ENCODE data around the gene ADCY9. TPM values are rescaled to one million over a fixed set of nuclear protein-coding genes. Genes with fewer than 3 reads are reported as not detected.

Gene ADCY9
- total and polyA plus RNA-seq, 7 experiments from 2014 or later, result 0.46 to 14.3 (median 4.2) TPM

DNA sequence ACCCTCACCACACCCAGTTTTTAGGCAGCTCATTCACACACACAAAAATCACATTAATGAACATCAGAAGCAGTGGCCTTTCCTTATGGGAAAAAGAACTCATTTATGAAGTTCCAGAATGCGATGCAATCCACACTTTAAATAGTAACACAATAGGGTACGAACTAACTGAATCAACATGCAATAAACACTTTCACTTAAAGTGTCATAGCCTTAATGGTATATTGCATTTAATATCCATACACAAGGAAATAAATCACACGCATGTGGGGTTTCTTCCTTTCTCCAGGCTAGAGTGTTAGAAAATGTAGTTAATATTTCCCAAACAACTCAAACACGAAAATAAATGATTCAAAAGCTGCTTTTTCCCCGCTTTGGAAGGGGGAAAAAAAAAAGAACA lies 19.7 kb downstream of the ADCY9 start:
- Mint-ChIP-seq H3K4me1 (peaks cover 0 to 12% (median 5%) of the 10 kb centered on the region in 7 donors), H3K9me3 (no peaks in the 10 kb centered on the region), H3K4me3 (no peak overlapping the region), H3K36me3 (peaks cover 0 to under 1% (median 0%) of the 10 kb centered on the region in 5 donors), H3K27ac (no peak overlapping the region), H3K27me3 (no peaks in the 10 kb centered on the region)
- Histone ChIP-seq H3K4me1 (ENCODE audit: control insufficient read depth in 2 of 2, insufficient read depth in 2 of 2, low read length in 2 of 2) (no peaks in the 10 kb centered on the region), H3K27ac (ENCODE audit: low read depth, low read length) (no peak overlapping the region), H3K27me3 (ENCODE audit: control insufficient read depth in 2 of 2, insufficient read depth in 2 of 2, low read length in 2 of 2) (no peaks in the 10 kb centered on the region), H3K36me3 (ENCODE audit: control insufficient read depth in 2 of 3, insufficient read depth in 3 of 3, low read length in 3 of 3) (no peaks in the 10 kb centered on the region), H3K9me3 (ENCODE audit: control insufficient read depth in 2 of 3, low read length in 3 of 3) (no peaks in the 10 kb centered on the region), H3K4me3 (ENCODE audit: low read length) (no peak overlapping the region)
- ChIA-PET CTCF (no interaction called here), POLR2A (no interaction called here)
- DNase-seq (no peak), ATAC-seq (no peak)
- intact Hi-C loops (cut with micrococcal nuclease), result no loop called here

DNA sequence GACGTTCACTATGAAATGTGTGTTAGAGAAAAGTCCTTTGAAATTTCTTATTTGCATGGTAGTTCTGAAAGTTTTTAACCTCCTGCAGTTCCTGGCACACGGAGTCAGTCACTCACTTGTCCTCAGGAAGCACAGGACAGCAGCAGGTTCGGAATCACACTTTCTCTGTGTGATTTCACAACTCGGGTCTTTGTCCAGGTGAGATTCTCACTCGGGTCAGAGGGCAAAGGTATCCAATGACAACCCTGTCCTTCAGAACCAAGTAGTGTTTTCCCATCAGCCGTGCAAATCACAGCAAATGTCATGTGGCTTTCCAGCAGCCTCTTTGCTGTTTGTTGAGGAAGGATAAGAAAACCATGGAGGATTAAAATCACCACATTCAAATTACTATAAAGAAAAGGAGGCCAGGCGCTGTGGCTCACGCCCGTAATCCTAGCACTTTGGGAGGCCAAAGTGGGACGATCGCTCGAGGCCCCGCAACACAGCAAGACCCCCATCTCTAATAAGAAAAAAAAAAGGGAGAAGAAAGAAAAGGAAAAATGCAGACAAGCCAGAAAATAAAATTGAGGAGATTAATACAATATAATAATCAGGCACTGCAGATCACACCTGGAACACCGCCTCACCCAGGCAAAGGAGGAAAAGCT lies 22.0 kb downstream of the ADCY9 start:
- no peak overlapping the region for H3K4me3 ChIP-seq (ENCODE audit: low read length)
- no peaks in the 10 kb centered on the region for H3K36me3 ChIP-seq (ENCODE audit: control insufficient read depth in 2 of 3, insufficient read depth in 3 of 3, low read length in 3 of 3)
- Mint-ChIP-seq H3K36me3 (no peaks in the 10 kb centered on the region), H3K27ac (no peak overlapping the region), H3K27me3 (no peaks in the 10 kb centered on the region), H3K9me3 (no peaks in the 10 kb centered on the region), H3K4me3 (no peak overlapping the region), H3K4me1 (peaks cover 0 to 18% (median 6%) of the 10 kb centered on the region in 7 donors)
- no peak for DNase-seq
- H3K4me1 ChIP-seq (ENCODE audit: control insufficient read depth in 2 of 2, insufficient read depth in 2 of 2, low read length in 2 of 2), result no peaks in the 10 kb centered on the region
- no peaks in the 10 kb centered on the region for H3K27me3 ChIP-seq (ENCODE audit: control insufficient read depth in 2 of 2, insufficient read depth in 2 of 2, low read length in 2 of 2)
- ChIA-PET CTCF (no interaction called here), POLR2A (no interaction called here)
- no peak for ATAC-seq
- intact Hi-C loops (cut with micrococcal nuclease), result no loop called here
- H3K9me3 ChIP-seq (ENCODE audit: control insufficient read depth in 2 of 3, low read length in 3 of 3), result no peaks in the 10 kb centered on the region
- H3K27ac ChIP-seq (ENCODE audit: low read depth, low read length), result no peak overlapping the region

DNA sequence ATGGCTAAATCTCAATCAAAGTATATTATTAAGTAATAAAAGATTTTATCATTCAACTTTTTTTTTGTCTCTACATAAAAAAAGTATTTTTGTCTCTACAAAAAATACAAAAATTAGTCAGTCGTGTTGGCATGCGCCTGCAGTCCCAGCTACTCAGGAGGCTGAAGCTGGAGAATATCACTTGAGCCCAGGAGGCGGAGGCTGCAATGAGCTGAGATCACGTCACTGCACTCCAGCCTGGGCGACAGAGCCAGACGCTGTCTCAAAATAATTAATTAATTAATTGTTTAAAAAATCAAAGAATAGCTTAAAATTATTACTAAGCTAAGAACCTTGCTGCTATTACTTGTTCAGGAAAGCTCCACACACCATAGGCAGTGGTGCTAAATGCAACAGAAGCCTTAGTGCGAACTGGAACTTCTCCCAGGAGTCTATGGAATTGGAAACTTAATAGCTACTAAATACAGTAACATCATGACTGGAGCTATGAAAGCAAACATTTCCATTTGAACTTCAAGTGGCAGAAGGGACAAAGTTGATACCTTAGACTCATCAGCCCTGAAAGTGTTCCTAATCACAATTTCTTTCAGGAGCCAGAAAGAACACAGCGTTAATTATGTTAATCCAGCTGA lies 22.6 kb downstream of the ADCY9 start:
- DNase-seq (no peak), ATAC-seq (no peak)
- H3K9me3 ChIP-seq (ENCODE audit: control insufficient read depth in 2 of 3, low read length in 3 of 3), result no peaks in the 10 kb centered on the region
- no peaks in the 10 kb centered on the region for H3K4me1 ChIP-seq (ENCODE audit: control insufficient read depth in 2 of 2, insufficient read depth in 2 of 2, low read length in 2 of 2)
- H3K4me3 ChIP-seq (ENCODE audit: low read length), result no peak overlapping the region
- no peaks in the 10 kb centered on the region for H3K27me3 ChIP-seq (ENCODE audit: control insufficient read depth in 2 of 2, insufficient read depth in 2 of 2, low read length in 2 of 2)
- Mint-ChIP-seq H3K27me3 (no peaks in the 10 kb centered on the region), H3K4me3 (no peak overlapping the region), H3K36me3 (no peaks in the 10 kb centered on the region), H3K9me3 (no peaks in the 10 kb centered on the region), H3K4me1 (peaks cover 0 to 18% (median 6%) of the 10 kb centered on the region in 7 donors), H3K27ac (no peak overlapping the region)
- POLR2A ChIA-PET, result interaction anchor here (0.6 kb wide), 1 partner anchor 59 kb away, joined by 3 read pairs; no protein-coding TSS in a partner anchor
- CTCF ChIA-PET, result no interaction called here
- intact Hi-C loops (cut with micrococcal nuclease), result no loop called here
- no peaks in the 10 kb centered on the region for H3K36me3 ChIP-seq (ENCODE audit: control insufficient read depth in 2 of 3, insufficient read depth in 3 of 3, low read length in 3 of 3)
- H3K27ac ChIP-seq (ENCODE audit: low read depth, low read length), result no peak overlapping the region

DNA sequence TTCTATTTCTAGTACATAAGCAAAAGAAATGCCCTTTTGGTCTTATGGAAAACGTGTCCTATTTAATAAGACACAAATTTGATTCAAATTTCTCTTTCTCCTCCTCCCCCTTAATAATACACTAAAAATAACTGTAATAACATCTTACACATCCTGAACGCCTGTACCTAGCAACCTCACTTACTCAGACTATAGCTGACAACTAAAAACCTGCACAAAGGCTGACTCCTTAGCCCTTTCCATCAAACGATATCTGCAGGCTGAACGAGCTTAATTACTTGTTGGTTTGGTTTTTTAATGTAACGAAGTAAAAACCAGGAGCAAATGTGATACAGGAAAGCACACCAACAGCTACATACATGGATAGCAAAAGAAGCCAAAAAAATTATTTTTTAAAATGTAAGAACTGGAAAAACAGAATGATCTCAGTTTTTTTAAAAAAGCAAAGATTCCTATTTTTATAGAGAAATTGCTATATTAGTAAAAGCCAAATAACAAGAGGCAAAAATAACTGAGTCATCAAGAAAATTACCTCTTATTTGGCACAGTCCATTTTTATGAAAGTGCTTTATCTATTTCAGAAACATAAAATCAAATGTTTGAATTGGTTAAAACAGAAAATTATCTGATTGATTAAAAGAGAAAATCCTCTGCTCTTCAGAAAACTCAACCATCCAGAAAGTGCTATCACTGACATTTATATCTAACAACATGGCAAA lies 23.5 kb downstream of the ADCY9 start:
- CTCF ChIA-PET, result no interaction called here
- peaks cover 0 to 18% (median 6%) of the 10 kb centered on the region in 7 donors for H3K4me1 Mint-ChIP-seq

DNA sequence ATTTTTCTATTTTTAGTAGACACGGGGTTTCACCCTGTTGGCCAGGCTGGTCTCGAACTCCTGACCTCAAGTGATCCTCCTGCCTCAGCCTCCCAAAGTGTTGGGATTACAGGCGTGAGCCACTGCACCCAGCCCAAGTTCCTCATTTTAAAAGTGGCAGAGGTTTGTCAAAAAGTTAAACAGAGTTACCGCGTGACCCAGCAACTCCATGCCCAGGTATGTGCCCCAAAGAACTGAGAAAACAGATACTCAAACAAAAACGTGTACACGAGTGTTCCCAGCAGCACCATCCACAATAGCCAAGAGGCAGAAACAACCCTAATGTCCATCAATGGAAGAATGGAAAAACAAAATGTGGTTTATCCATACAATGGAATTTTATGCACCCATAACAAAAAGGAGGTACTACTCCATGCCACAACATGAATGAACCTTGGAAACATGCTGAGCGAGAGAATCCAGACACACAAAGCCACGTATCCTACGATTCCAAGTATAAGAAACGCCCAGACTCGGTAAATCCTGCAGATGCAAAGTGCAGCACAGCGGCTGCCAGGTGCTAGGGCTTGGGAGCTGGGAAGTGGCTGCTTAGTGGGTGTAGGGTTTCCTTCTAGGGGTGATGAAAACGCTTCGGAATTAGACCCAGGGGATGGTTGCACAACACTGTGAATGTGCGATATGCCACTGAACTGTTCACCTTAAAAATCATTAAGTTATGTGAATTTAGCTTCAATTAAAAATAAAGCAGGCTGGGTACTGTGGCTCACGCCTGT lies 24.8 kb downstream of the ADCY9 start:
- ChIA-PET CTCF (no interaction called here), POLR2A (interaction anchor here (0.6 kb wide), 1 partner anchor 78 kb away, joined by 3 read pairs; no protein-coding TSS in a partner anchor)
- Histone ChIP-seq H3K4me3 (ENCODE audit: low read length) (no peak overlapping the region), H3K36me3 (ENCODE audit: control insufficient read depth in 2 of 3, insufficient read depth in 3 of 3, low read length in 3 of 3) (no peaks in the 10 kb centered on the region), H3K4me1 (ENCODE audit: control insufficient read depth in 2 of 2, insufficient read depth in 2 of 2, low read length in 2 of 2) (no peaks in the 10 kb centered on the region), H3K27ac (ENCODE audit: low read depth, low read length) (no peak overlapping the region), H3K9me3 (ENCODE audit: control insufficient read depth in 2 of 3, low read length in 3 of 3) (no peaks in the 10 kb centered on the region), H3K27me3 (ENCODE audit: control insufficient read depth in 2 of 2, insufficient read depth in 2 of 2, low read length in 2 of 2) (no peaks in the 10 kb centered on the region)
- DNase-seq (no peak), ATAC-seq (no peak)
- no peaks in the 10 kb centered on the region for H3K36me3 Mint-ChIP-seq
- no peaks in the 10 kb centered on the region for H3K27me3 Mint-ChIP-seq
- H3K4me3 Mint-ChIP-seq, result no peak overlapping the region
- peaks cover 0 to 12% (median 6%) of the 10 kb centered on the region in 7 donors for H3K4me1 Mint-ChIP-seq
- H3K27ac Mint-ChIP-seq, result no peak overlapping the region
- no peaks in the 10 kb centered on the region for H3K9me3 Mint-ChIP-seq
- intact Hi-C loops (cut with micrococcal nuclease), result no loop called here

More for the DNA sequence above, 23.5 kb downstream of the ADCY9 start:
- DNase-seq, result no peak
- intact Hi-C loops (cut with micrococcal nuclease), result no loop called here
- POLR2A ChIA-PET, result no interaction called here
- Histone ChIP-seq H3K27me3 (ENCODE audit: control insufficient read depth in 2 of 2, insufficient read depth in 2 of 2, low read length in 2 of 2) (no peaks in the 10 kb centered on the region), H3K27ac (ENCODE audit: low read depth, low read length) (no peak overlapping the region), H3K4me3 (ENCODE audit: low read length) (no peak overlapping the region), H3K4me1 (ENCODE audit: control insufficient read depth in 2 of 2, insufficient read depth in 2 of 2, low read length in 2 of 2) (no peaks in the 10 kb centered on the region), H3K36me3 (ENCODE audit: control insufficient read depth in 2 of 3, insufficient read depth in 3 of 3, low read length in 3 of 3) (no peaks in the 10 kb centered on the region), H3K9me3 (ENCODE audit: control insufficient read depth in 2 of 3, low read length in 3 of 3) (no peaks in the 10 kb centered on the region)
- H3K36me3 Mint-ChIP-seq, result no peaks in the 10 kb centered on the region
- H3K27me3 Mint-ChIP-seq, result no peaks in the 10 kb centered on the region
- no peaks in the 10 kb centered on the region for H3K9me3 Mint-ChIP-seq
- no peak overlapping the region for H3K4me3 Mint-ChIP-seq
- ATAC-seq, result no peak
- no peak overlapping the region for H3K27ac Mint-ChIP-seq

DNA sequence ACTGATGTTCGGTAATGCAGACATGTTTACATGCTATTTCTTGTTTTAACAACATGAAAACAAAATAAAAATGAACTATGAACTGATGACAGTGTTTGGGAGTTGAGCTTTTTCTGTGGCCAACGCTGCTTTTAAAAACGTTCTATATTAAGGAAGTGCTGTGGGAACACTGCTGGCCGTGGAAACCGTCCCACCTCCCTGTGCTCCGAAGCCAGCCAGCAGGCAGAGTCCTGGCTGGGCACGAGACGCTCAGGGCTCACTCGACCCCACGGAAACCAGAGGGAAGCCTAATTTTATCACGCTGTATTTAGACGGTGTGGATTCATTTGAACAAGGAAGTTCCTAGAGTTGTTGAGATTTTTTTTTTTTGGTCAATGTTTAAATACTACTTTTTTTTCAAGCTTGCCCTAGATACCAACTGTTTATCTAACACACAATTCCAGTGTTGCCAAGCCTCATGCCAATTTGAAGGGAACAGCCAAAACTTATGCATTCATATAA lies 25.8 kb downstream of the ADCY9 start:
- DNase-seq (no peak), ATAC-seq (peak; percentile 24)
- H3K27me3 Mint-ChIP-seq, result no peaks in the 10 kb centered on the region
- ChIA-PET CTCF (no interaction called here), POLR2A (interaction anchor here (0.6 kb wide), 1 partner anchor 77 kb away, joined by 3 read pairs; no protein-coding TSS in a partner anchor)
- Histone ChIP-seq H3K27me3 (ENCODE audit: control insufficient read depth in 2 of 2, insufficient read depth in 2 of 2, low read length in 2 of 2) (no peaks in the 10 kb centered on the region), H3K4me3 (ENCODE audit: low read length) (no peak overlapping the region), H3K27ac (ENCODE audit: low read depth, low read length) (no peak overlapping the region), H3K4me1 (ENCODE audit: control insufficient read depth in 2 of 2, insufficient read depth in 2 of 2, low read length in 2 of 2) (no peaks in the 10 kb centered on the region), H3K9me3 (ENCODE audit: control insufficient read depth in 2 of 3, low read length in 3 of 3) (no peaks in the 10 kb centered on the region), H3K36me3 (ENCODE audit: control insufficient read depth in 2 of 3, insufficient read depth in 3 of 3, low read length in 3 of 3) (no peaks in the 10 kb centered on the region)
- H3K4me3 Mint-ChIP-seq, result no peak overlapping the region
- H3K36me3 Mint-ChIP-seq, result no peaks in the 10 kb centered on the region
- H3K27ac Mint-ChIP-seq, result peak overlapping the region in 1 of 9 donors; percentile 14
- H3K4me1 Mint-ChIP-seq, result peaks cover 0 to 10% (median 6%) of the 10 kb centered on the region in 7 donors
- H3K9me3 Mint-ChIP-seq, result no peaks in the 10 kb centered on the region
- intact Hi-C loops (cut with micrococcal nuclease), result no loop called here
